ENCODE data around the gene SLC25A1.

SLC25A1 gene

GRCh38 chr22:19126309-19127273 lies 51.9 kb downstream of the SLC25A1 start:
- TF ChIP-seq CSRNP3 (CRISPR knock-in tag; IDR thresholded peaks at IDR 0.05) (no peak), OSR1 (CRISPR knock-in tag; IDR thresholded peaks at IDR 0.05) (no peak), CREB5 (CRISPR knock-in tag; IDR thresholded peaks at IDR 0.05; ENCODE audit: low read depth) (no peak), ZNF70 (CRISPR knock-in tag; IDR thresholded peaks at IDR 0.05) (no peak), GLIS3 (CRISPR knock-in tag; IDR thresholded peaks at IDR 0.05) (no peak), ZC3H10 (CRISPR knock-in tag; IDR thresholded peaks at IDR 0.05) (no peak), ZFP3 (CRISPR knock-in tag; IDR thresholded peaks at IDR 0.05) (no peak), ISL1 (CRISPR knock-in tag; IDR thresholded peaks at IDR 0.05) (no peak), PATZ1 (CRISPR knock-in tag; IDR thresholded peaks at IDR 0.05; ENCODE audit: borderline replicate concordance) (no peak), TCF4 (CRISPR knock-in tag; IDR thresholded peaks at IDR 0.05; ENCODE audit: borderline replicate concordance) (no peak)
- no peak for ATAC-seq
